Thyroid gland (tissue), 4 donors: ENCODE data around the gene MAPKBP1.
A peak's percentile ranks its signal among the peaks of the same experiment; 100 is the strongest.

Experiments used
- POLR2A ChIP-seq, 2 donors: fragments of 450-650 bp; IDR thresholded peaks; one replicate each; pipeline ENCODE4 v1.6.1; 2017; ENCODE audit warnings: antibody characterized with exemption in 2 of 2, mild to moderate bottlenecking in 2 of 2, moderate library complexity in 1 of 2
- TF ChIP-seq, protein P1 (sequence below), 6 experiments: fragments of 200-600 bp in 3 of 6; fragments of 450-650 bp in 3 of 6; sonication (generic) in 3 of 6; IDR thresholded peaks; one replicate each; pipeline ENCODE4 v1.5.1; 2016 to 2019; ENCODE audit warnings: antibody characterized with exemption in 6 of 6, mild to moderate bottlenecking in 2 of 6, inconsistent platforms in 1 of 6, moderate library complexity in 1 of 6

GRCh38 chr15:41827880-41828806 lies 53.9 kb downstream of the MAPKBP1 start, which contains the start of gene JMJD7:
- TF ChIP-seq, protein P1, sequence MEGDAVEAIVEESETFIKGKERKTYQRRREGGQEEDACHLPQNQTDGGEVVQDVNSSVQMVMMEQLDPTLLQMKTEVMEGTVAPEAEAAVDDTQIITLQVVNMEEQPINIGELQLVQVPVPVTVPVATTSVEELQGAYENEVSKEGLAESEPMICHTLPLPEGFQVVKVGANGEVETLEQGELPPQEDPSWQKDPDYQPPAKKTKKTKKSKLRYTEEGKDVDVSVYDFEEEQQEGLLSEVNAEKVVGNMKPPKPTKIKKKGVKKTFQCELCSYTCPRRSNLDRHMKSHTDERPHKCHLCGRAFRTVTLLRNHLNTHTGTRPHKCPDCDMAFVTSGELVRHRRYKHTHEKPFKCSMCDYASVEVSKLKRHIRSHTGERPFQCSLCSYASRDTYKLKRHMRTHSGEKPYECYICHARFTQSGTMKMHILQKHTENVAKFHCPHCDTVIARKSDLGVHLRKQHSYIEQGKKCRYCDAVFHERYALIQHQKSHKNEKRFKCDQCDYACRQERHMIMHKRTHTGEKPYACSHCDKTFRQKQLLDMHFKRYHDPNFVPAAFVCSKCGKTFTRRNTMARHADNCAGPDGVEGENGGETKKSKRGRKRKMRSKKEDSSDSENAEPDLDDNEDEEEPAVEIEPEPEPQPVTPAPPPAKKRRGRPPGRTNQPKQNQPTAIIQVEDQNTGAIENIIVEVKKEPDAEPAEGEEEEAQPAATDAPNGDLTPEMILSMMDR (IDR thresholded peaks at IDR 0.05), result no peak
- peak; percentile 51 to 88 for TF ChIP-seq POLR2A (IDR thresholded peaks at IDR 0.05)
